Measurements from ENCODE around the gene RNF149.

DNA sequence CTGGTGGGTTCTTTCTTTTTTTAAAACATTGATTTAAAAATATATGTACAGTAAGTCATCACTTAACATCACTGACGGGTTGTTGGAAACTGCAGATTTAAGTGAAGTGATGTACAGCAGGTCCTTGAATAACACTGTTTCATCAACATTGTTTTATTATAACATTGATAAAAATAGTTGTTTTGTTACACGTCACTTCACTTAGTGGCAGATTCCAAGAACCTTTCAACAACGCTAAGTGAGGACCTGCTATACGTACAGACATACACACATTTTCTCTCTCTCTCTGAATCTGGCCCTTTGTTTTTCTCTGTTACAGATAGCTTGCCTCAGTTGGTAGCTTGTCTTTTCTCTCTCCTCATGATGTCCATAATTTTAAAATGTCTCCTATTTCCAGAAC is 46.4 kb downstream of the RNF149 start:
- TF ChIP-seq POLR2A (IDR thresholded peaks at IDR 0.05; ENCODE audit: low read depth, low read length) (no peak), TAF1 (IDR thresholded peaks at IDR 0.05; ENCODE audit: low read depth, low read length) (no peak), POLR2AphosphoS5 (IDR thresholded peaks at IDR 0.05; ENCODE audit: low read depth, low read length) (no peak), SPI1 (IDR thresholded peaks at IDR 0.05; ENCODE audit: low read depth, low read length) (no peak), PAX5 (IDR thresholded peaks at IDR 0.05; ENCODE audit: insufficient read depth, low read length, severe bottlenecking) (no peak)
